H1 (cell line): ENCODE results near the gene NR2E3. TPM values are rescaled to one million over a fixed set of nuclear protein-coding genes. Genes with fewer than 3 reads are reported as not detected.

Experiments used
- CTCF ChIA-PET: fragments of 300-600 bp; sonication (Branson Sonifier 250); formaldehyde crosslinking; loops from one replicate; lab custom pipeline; 2021; ENCODE audit not compliant: partially characterized antibody; lab: Charles Lee
- POLR2A ChIA-PET: fragments of 300-600 bp; sonication (Branson Sonifier 250); formaldehyde crosslinking; loops from one replicate; lab custom pipeline; 2021; ENCODE audit warnings: inconsistent platforms; ENCODE audit not compliant: partially characterized antibody; lab: Charles Lee
- DNase-seq, 2 experiments: peaks; one replicate each; pipeline versions ENCODE4 v3.0.0 to v3.0.0-alpha.2; 2010 to 2022; ENCODE audit warnings: low spot score in 2 of 2, low read depth in 1 of 2, mixed read lengths in 1 of 2
- FAIRE-seq: peaks from 2 replicates; lab custom pipeline; 2011; peaks lifted over from hg19 to GRCh38; lab: Jason Lieb, UNC
- H2AFZ ChIP-seq: 2 replicates; pipeline ENCODE4 v1.8.1; 2012; ENCODE audit warnings: low read length, inconsistent platforms
- H2AK5ac ChIP-seq: 2 replicates; pipeline ENCODE4 v1.6.1; 2013; ENCODE audit warnings: low read depth, low read length
- H2BK120ac ChIP-seq: replicated peaks from 2 replicates; pipeline ENCODE3; 2013; ENCODE audit warnings: low read depth, low read length, inconsistent platforms
- H2BK12ac ChIP-seq: 2 replicates; pipeline ENCODE4 v1.6.1; 2013; ENCODE audit warnings: low read depth, low read length
- H2BK15ac ChIP-seq: 2 replicates; pipeline ENCODE4 v1.6.1; 2013; ENCODE audit warnings: low read length
- H2BK20ac ChIP-seq: 2 replicates; pipeline ENCODE4 v1.6.1; 2013; ENCODE audit warnings: low read length
- H2BK5ac ChIP-seq: 2 replicates; pipeline ENCODE4 v1.6.1; 2013; ENCODE audit warnings: low read depth, low read length
- H3K14ac ChIP-seq: 2 replicates; pipeline ENCODE4 v1.6.1; 2013; ENCODE audit warnings: inconsistent platforms; ENCODE audit not compliant: insufficient read length
- H3K18ac ChIP-seq: 2 replicates; pipeline ENCODE4 v1.6.1; 2013; ENCODE audit warnings: low read length; ENCODE audit errors: extremely low read depth
- H3K23ac ChIP-seq: 2 replicates; pipeline ENCODE4 v1.6.1; 2013; ENCODE audit warnings: inconsistent platforms; ENCODE audit not compliant: insufficient read length
- H3K23me2 ChIP-seq: 2 replicates; pipeline ENCODE4 v1.6.1; 2013; ENCODE audit warnings: low read depth, low read length
- H3K27ac ChIP-seq: 2 replicates; pipeline ENCODE4 v1.6.1; 2011; ENCODE audit warnings: low read depth, low read length, inconsistent platforms
- H3K27me3 ChIP-seq, 4 experiments: replicated peaks in 1 of 4; 1 replicate in 1 of 4; 2 replicates in 3 of 4; pipeline versions ENCODE4 v1.6.1 to v1.8.1; 2011 to 2013; ENCODE audit warnings: low read length in 3 of 4, mild to moderate bottlenecking in 3 of 4, inconsistent platforms in 2 of 4, mixed read lengths in 2 of 4, moderate library complexity in 1 of 4; ENCODE audit not compliant: control insufficient read depth in 3 of 4, insufficient read depth in 3 of 4; ENCODE audit errors: extremely low read depth in 1 of 4
- H3K36me3 ChIP-seq, 4 experiments: 2 replicates each; pipeline versions ENCODE4 v1.6.1 to v1.8.1; 2011 to 2013; ENCODE audit warnings: mild to moderate bottlenecking in 4 of 4, low read length in 3 of 4, moderate library complexity in 2 of 4, control low read depth in 1 of 4, inconsistent platforms in 1 of 4; ENCODE audit not compliant: insufficient read depth in 4 of 4, control insufficient read depth in 2 of 4
- H3K4ac ChIP-seq: replicated peaks from 2 replicates; pipeline ENCODE3; 2013; ENCODE audit warnings: low read length, low read depth, mixed read lengths, inconsistent platforms; ENCODE audit not compliant: insufficient read length
- H3K4me1 ChIP-seq, 4 experiments: replicated peaks in 1 of 4; 1 replicate in 1 of 4; 2 replicates in 3 of 4; pipeline versions ENCODE4 v1.6.1 to v1.8.1; 2011 to 2013; ENCODE audit warnings: low read length in 3 of 4, inconsistent platforms in 2 of 4, mixed read lengths in 1 of 4; ENCODE audit not compliant: insufficient read depth in 4 of 4, control insufficient read depth in 3 of 4
- H3K4me2 ChIP-seq, 2 experiments: 2 replicates each; pipeline versions ENCODE4 v1.6.1 to v1.8.1; 2011 to 2013; ENCODE audit warnings: low read depth in 2 of 2, low read length in 2 of 2, control low read depth in 1 of 2, inconsistent platforms in 1 of 2, mild to moderate bottlenecking in 1 of 2; ENCODE audit not compliant: insufficient read depth in 1 of 2
- H3K4me3 ChIP-seq, 4 experiments: fragments of 200-600, 300-600 bp in 1 of 4; sonication (generic), shearing (Covaris generic), sonication (Bioruptor Twin) in 1 of 4; 2 replicates each; pipeline versions ENCODE4 v1.5.1 to v1.8.1; 2011 to 2016; ENCODE audit warnings: low read length in 4 of 4, low read depth in 3 of 4, control low read depth in 2 of 4, inconsistent platforms in 2 of 4, mild to moderate bottlenecking in 2 of 4, mixed read lengths in 1 of 4, moderate library complexity in 1 of 4; ENCODE audit not compliant: insufficient read depth in 2 of 4; ENCODE audit errors: extremely low read depth in 1 of 4
- H3K56ac ChIP-seq: replicated peaks from 2 replicates; pipeline ENCODE3; 2013; ENCODE audit warnings: low read depth, mild to moderate bottlenecking, mixed read lengths, low read length, inconsistent platforms; ENCODE audit not compliant: insufficient read length
- H3K79me1 ChIP-seq: 2 replicates; pipeline ENCODE4 v1.6.1; 2013; ENCODE audit warnings: low read depth, low read length, control low read depth
- H3K79me2 ChIP-seq, 2 experiments: 2 replicates each; pipeline versions ENCODE4 v1.6.1 to v1.8.1; 2012 to 2013; ENCODE audit warnings: low read length in 2 of 2, mild to moderate bottlenecking in 2 of 2, inconsistent platforms in 1 of 2; ENCODE audit not compliant: insufficient read depth in 2 of 2, control insufficient read depth in 1 of 2
- H3K9ac ChIP-seq, 4 experiments: replicated peaks in 1 of 4; 1 replicate in 1 of 4; 2 replicates in 3 of 4; pipeline versions ENCODE4 v1.6.1 to v1.8.1; 2011 to 2013; ENCODE audit warnings: low read depth in 3 of 4, low read length in 3 of 4, control low read depth in 2 of 4, mild to moderate bottlenecking in 2 of 4, moderate library complexity in 2 of 4, inconsistent platforms in 1 of 4; ENCODE audit errors: extremely low read depth in 1 of 4
- H3K9me3 ChIP-seq, 2 experiments: 2 replicates each; pipeline versions ENCODE4 v1.6.1 to v1.8.1; 2012 to 2013; ENCODE audit warnings: mild to moderate bottlenecking in 2 of 2, moderate library complexity in 2 of 2, control low read depth in 1 of 2, inconsistent platforms in 1 of 2, low read depth in 1 of 2, low read length in 1 of 2, mixed read lengths in 1 of 2; ENCODE audit not compliant: insufficient read depth in 2 of 2
- H4K20me1 ChIP-seq, 2 experiments: replicated peaks in 1 of 2; 2 replicates each; pipeline versions ENCODE3 to v1.8.1; 2011 to 2013; ENCODE audit warnings: inconsistent platforms in 2 of 2, low read length in 2 of 2, mild to moderate bottlenecking in 1 of 2; ENCODE audit not compliant: insufficient read depth in 2 of 2, control insufficient read depth in 1 of 2
- H4K5ac ChIP-seq: 2 replicates; pipeline ENCODE4 v1.6.1; 2013; ENCODE audit warnings: low read length, low read depth, mixed read lengths, inconsistent platforms; ENCODE audit not compliant: insufficient read length
- H4K8ac ChIP-seq: 2 replicates; pipeline ENCODE4 v1.8.0; 2013; ENCODE audit warnings: mild to moderate bottlenecking, moderate library complexity, low read length, inconsistent platforms; ENCODE audit not compliant: insufficient read depth; ENCODE audit errors: extremely low read depth
- H4K91ac ChIP-seq: replicated peaks from 2 replicates; pipeline ENCODE3; 2013; ENCODE audit warnings: low read length, mixed read lengths, inconsistent platforms; ENCODE audit not compliant: insufficient read length
- SIX5 ChIP-seq: IDR thresholded peaks from 2 replicates; pipeline ENCODE4 v1.6.1; 2011; ENCODE audit warnings: mild to moderate bottlenecking, low read depth, low read length
- WGBS, 2 experiments: shearing (Covaris generic) in 1 of 2; methylation state at CpG; one replicate each; pipeline versions ENCODE4 v1.1.6 to v1.1.7; 2013 to 2015; ENCODE audit warnings: low lambda C conversion rate in 2 of 2, mixed read lengths in 2 of 2, inconsistent platforms in 1 of 2, low coverage in 1 of 2, missing lambda C conversion rate in 1 of 2; ENCODE audit not compliant: insufficient replicate concordance in 2 of 2, insufficient coverage in 1 of 2, insufficient read length in 1 of 2; ENCODE audit errors: extremely low coverage in 1 of 2, missing lambda C conversion rate in 1 of 2; 5-methylcytosine and 5-hydroxymethylcytosine counted together
- polyA plus RNA-seq, 7 experiments: library from polyadenylated mRNA; depleted of rRNA in 3 of 7; stranded (reverse) in 5 of 7; unstranded in 2 of 7; fragments of >200 nt in 5 of 7; fragments of 200-250 nt in 2 of 7; gene quantifications; 1 replicate in 5 of 7; 2 replicates in 1 of 7; 4 replicates in 1 of 7; pipeline versions ENCODE4 v1.2.1 to v1.2.3, GENCODE V29; 2011 to 2013; ENCODE audit warnings: missing spikeins in 2 of 7, mixed read lengths in 2 of 7
- total RNA-seq: library from RNA; stranded (reverse); fragmentation: NEBNext Ultra II Directional; extraction: Animal tissue kit (Norgen Biotek cat#: 25700); gene quantifications from 2 replicates; pipeline ENCODE4 v1.2.1, GENCODE V29; 2021

NR2E3 gene
- total and polyA plus RNA-seq, 2 of the 8 experiments (the other 6 are each of a cell fraction or from before 2014, with no cell fraction given): 0.56 to 0.80 TPM

- TF ChIP-seq SIX5: no peak
- H3K14ac ChIP-seq: no peak overlapping the region
- no peak overlapping the region for H3K4me3 ChIP-seq
- H2BK120ac ChIP-seq: no peak overlapping the region
- DNase-seq (no peak), FAIRE-seq (no peak)
- H3K18ac ChIP-seq: no peak overlapping the region
- H3K56ac ChIP-seq: no peak overlapping the region
- peaks cover 4% of the 10 kb centered on the region; the same call in 1 of the 2 replicates for H3K23me2 ChIP-seq
- CTCF ChIA-PET: interaction anchor here (0.6 to 5.6 kb wide), 12 partner anchors 13 to 1270 kb away, joined by 3 to 67 read pairs (median 5); no protein-coding TSS in a partner anchor
- no peak overlapping the region for H2AFZ ChIP-seq
- H2AK5ac ChIP-seq: no peak overlapping the region
- H4K5ac ChIP-seq: no peak overlapping the region
- no peak overlapping the region for H2BK20ac ChIP-seq
- 85% methylated on average over 5 of the region's 5 CpGs; no CpG with 5 or more reads in 1 of the 2 experiments for WGBS, 2 experiments
- H3K4ac ChIP-seq: no peak overlapping the region
- H4K20me1 ChIP-seq: no peaks in the 10 kb centered on the region
- no peak overlapping the region for H4K91ac ChIP-seq
- H3K36me3 ChIP-seq: no peaks in the 10 kb centered on the region
- H4K8ac ChIP-seq: no peak overlapping the region
- H3K27ac ChIP-seq: no peak overlapping the region
- POLR2A ChIA-PET: no interaction called here
- no peak overlapping the region for H2BK5ac ChIP-seq
- H3K23ac ChIP-seq: no peak overlapping the region
- H2BK15ac ChIP-seq: no peak overlapping the region
- H2BK12ac ChIP-seq: no peak overlapping the region
- no peak overlapping the region for H3K9ac ChIP-seq
- no peak overlapping the region for H3K4me2 ChIP-seq
- peaks cover 12 to 27% (median 21%) of the 10 kb centered on the region in 4 experiments for H3K4me1 ChIP-seq
- no peaks in the 10 kb centered on the region for H3K79me2 ChIP-seq
- H3K27me3 ChIP-seq: no peaks in the 10 kb centered on the region
- H3K9me3 ChIP-seq: no peaks in the 10 kb centered on the region
- H3K79me1 ChIP-seq: no peaks in the 10 kb centered on the region
These were observed 6.1 kb upstream of the NR2E3 start for GRCh38 chr15:71804226-71804625.
